ENCODE results near the gene CD160. TPM values are rescaled to one million over a fixed set of nuclear protein-coding genes. Genes with fewer than 3 reads are reported as not detected.

The CD160 gene
- total and polyA plus RNA-seq, 3 experiments from 2014 or later = 22.3 to 31.6 (median 24.6) TPM

DNA sequence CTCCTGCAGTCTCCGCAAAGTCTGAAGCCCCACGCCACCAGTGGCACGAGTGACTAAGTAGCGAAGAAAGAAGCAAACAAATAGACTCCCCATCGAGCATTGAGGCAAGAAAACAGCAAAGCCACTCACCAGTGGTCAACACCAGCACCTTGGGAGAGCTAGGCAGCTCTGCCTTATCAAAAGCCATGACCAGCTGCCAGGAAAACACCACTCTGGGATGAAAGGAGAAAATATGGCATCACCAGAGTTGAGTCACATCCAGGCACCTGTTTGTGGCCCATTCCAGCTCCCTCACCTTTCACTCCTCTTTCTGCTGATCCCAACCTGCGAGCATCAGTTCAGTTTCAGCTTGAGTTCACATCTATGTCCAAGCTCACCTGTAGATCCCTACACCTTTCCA, 29.4 kb upstream of the CD160 start:
- H3K27me3 Mint-ChIP-seq = no peaks in the 10 kb centered on the region
- no peaks in the 10 kb centered on the region for H3K36me3 ChIP-seq (ENCODE audit: insufficient read depth, low read length)
- no peaks in the 10 kb centered on the region for H3K27me3 ChIP-seq (ENCODE audit: insufficient read depth, low read length, poor library complexity, severe bottlenecking)
- H3K36me3 Mint-ChIP-seq = peaks cover 0 to 2% (median 0%) of the 10 kb centered on the region in 3 donors
- H3K4me3 Mint-ChIP-seq = peak overlapping the region; percentile 35 to 78 (median 65)
- no peak for DNase-seq
- CTCF ChIA-PET = interaction anchor here (0.7 kb wide), 1 partner anchor 32 kb away, joined by 3 read pairs; no protein-coding TSS in a partner anchor
- H3K9me3 ChIP-seq (ENCODE audit: low read length) = no peaks in the 10 kb centered on the region
- peak overlapping the region; percentile 7 for H3K4me3 ChIP-seq (ENCODE audit: low read length)
- peaks cover 38 to 47% (median 39%) of the 10 kb centered on the region in 3 donors for H3K4me1 Mint-ChIP-seq
- POLR2A ChIA-PET = no interaction called here
- no peaks in the 10 kb centered on the region for H3K9me3 Mint-ChIP-seq
- no peak overlapping the region for H3K27ac ChIP-seq (ENCODE audit: low read depth, low read length)
- peaks cover 35% of the 10 kb centered on the region for H3K4me1 ChIP-seq (ENCODE audit: insufficient read depth, low read length)
- peak overlapping the region; percentile 75 to 95 (median 88) for H3K27ac Mint-ChIP-seq

DNA sequence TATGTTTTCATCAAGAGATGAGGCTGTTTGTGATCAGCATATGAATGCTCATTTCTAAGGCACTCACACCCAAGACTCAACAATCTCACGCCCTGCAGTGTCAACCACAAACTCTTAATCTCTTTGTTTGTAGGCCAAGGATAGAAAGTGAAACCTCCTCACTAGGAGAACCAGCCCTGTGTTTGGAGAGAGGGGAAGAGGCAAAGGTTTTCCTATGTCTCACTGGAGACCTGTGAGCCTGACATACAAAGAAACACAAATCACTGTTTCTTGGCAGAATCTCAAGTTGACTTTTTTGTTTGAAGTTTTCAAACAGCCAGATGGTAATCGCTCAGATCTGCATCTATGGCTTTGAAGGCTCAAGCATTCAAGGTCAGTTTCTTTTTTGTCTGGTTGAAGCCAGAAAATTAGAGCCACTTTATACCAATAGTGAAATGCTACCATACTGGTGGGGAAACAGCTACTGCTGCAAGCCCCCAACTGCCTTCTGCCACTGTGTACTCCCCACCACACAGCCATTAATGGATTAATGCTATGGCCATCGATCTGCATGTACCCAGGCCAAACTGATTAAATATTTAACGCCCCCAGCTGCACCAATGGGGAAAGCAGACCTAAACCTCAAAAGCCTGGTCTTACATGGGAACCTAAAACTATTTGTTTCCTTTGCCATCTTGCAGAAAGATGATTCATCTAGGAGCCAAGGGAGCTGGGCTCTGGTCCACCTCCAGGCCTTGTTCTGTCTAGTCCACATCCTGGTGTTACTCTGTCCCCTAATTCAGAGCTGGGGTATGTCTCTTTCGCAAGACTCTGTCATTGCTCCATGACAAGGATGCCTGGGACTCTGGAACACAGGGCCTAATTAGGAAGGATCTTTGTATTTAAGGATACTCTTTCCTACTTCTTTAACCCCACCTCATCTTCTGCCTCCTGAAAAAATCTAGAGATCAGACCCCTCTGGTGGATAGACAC, 28.4 kb upstream of the CD160 start:
- peaks cover 0 to 2% (median 0%) of the 10 kb centered on the region in 3 donors for H3K36me3 Mint-ChIP-seq
- Histone ChIP-seq H3K36me3 (ENCODE audit: insufficient read depth, low read length) (no peaks in the 10 kb centered on the region), H3K27ac (ENCODE audit: low read depth, low read length) (no peak overlapping the region), H3K4me3 (ENCODE audit: low read length) (no peak overlapping the region), H3K4me1 (ENCODE audit: insufficient read depth, low read length) (peaks cover 35% of the 10 kb centered on the region), H3K9me3 (ENCODE audit: low read length) (no peaks in the 10 kb centered on the region), H3K27me3 (ENCODE audit: insufficient read depth, low read length, poor library complexity, severe bottlenecking) (no peaks in the 10 kb centered on the region)
- ChIA-PET POLR2A (no interaction called here), CTCF (interaction anchor here (1.6 to 1.7 kb wide), 3 partner anchors 13 to 31 kb away, joined by 4 to 7 read pairs (median 5); no protein-coding TSS in a partner anchor)
- H3K27me3 Mint-ChIP-seq = no peaks in the 10 kb centered on the region
- peak; percentile 15 to 60 (median 18) for DNase-seq
- H3K4me1 Mint-ChIP-seq = peaks cover 39 to 50% (median 41%) of the 10 kb centered on the region in 3 donors
- H3K4me3 Mint-ChIP-seq = peak overlapping the region; percentile 2 to 78 (median 65)
- H3K9me3 Mint-ChIP-seq = no peaks in the 10 kb centered on the region
- peak overlapping the region; percentile 72 to 95 (median 87) for H3K27ac Mint-ChIP-seq

DNA sequence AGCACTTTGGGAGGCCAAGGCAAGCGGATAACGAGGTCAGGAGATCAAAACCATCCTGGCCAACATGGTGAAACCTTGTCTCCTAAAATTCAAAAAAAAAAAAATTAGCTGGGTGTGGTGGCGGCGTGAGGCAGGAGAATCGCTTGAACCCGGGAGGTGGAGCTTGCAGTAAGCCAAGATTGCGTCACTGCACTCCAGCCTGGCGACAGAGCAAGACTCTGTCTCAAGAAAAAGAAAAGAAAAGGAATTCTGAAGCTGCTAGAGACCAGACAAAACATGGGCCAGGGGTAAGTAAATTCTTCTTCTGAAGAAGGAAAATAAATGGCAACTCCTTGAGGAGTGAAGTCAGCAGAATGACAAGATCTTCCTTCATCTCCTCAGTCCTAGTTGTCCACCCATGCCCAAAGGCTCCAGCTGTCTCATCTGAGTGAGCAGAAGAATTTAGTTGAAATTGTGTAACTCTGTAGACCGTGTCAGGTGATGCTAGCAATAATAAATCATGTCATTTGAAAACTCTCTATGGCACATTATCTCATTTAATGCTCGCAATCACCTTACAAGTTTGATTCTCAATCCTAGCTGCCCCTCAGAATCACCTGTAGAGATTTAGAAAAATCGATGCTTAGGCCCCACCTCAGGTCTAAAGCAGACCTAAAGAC, 26.4 kb upstream of the CD160 start:
- Mint-ChIP-seq H3K27ac (no peak overlapping the region), H3K4me3 (no peak overlapping the region), H3K27me3 (no peaks in the 10 kb centered on the region), H3K9me3 (no peaks in the 10 kb centered on the region), H3K36me3 (peaks cover 0 to 2% (median 0%) of the 10 kb centered on the region in 3 donors), H3K4me1 (peaks cover 38 to 45% (median 41%) of the 10 kb centered on the region in 3 donors)
- Histone ChIP-seq H3K9me3 (ENCODE audit: low read length) (no peaks in the 10 kb centered on the region), H3K27me3 (ENCODE audit: insufficient read depth, low read length, poor library complexity, severe bottlenecking) (no peaks in the 10 kb centered on the region), H3K36me3 (ENCODE audit: insufficient read depth, low read length) (no peaks in the 10 kb centered on the region), H3K27ac (ENCODE audit: low read depth, low read length) (no peak overlapping the region), H3K4me3 (ENCODE audit: low read length) (no peak overlapping the region), H3K4me1 (ENCODE audit: insufficient read depth, low read length) (peaks cover 35% of the 10 kb centered on the region)
- no peak for DNase-seq
- ChIA-PET CTCF (interaction anchor here (1.6 to 1.7 kb wide), 2 partner anchors 11 to 28 kb away, joined by 4 to 7 read pairs; no protein-coding TSS in a partner anchor), POLR2A (no interaction called here)

DNA sequence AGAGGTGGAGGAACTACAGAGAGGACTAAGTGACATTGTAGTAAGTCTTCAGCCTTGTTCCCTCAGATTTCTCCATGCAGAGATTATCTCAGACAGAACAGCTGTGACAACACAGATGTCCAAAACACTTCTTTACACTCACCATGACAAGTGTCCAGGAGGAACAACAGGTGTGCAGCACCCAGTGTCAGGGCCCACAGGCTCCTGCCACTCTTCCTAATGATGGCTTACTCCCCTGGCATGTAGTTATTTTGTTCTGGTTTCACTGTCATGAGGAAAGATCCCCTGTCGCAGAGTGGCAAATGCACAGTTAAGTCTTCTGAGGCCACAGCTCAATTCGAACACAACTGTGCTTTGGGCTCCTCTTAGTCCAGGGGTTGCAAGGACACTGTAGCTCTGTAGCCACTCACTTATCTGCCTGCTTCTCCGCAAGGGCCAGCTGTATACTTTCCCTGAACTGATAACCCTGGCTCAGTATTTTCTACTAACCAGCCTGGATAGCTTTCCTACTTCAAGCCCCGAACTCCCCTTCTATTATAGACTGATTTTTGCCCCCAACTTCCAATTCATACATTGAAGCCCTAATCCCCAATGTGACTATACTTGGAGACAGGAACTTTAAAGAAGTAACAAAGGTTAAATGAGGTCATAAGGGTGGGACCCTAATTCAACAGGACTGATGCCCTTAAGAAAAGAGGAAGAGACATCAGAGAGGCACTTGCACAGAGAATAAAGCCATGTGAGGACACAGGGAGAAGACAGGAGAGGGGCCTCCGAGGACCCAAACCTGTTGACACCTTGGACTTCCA, 23.3 kb upstream of the CD160 start:
- Mint-ChIP-seq H3K27ac (peak overlapping the region in 1 of 8 donors; percentile 20), H3K36me3 (peaks cover 0 to 2% (median 0%) of the 10 kb centered on the region in 3 donors), H3K27me3 (no peaks in the 10 kb centered on the region), H3K9me3 (no peaks in the 10 kb centered on the region), H3K4me1 (peaks cover 11 to 15% (median 13%) of the 10 kb centered on the region in 3 donors), H3K4me3 (no peak overlapping the region)
- no peaks in the 10 kb centered on the region for H3K27me3 ChIP-seq (ENCODE audit: insufficient read depth, low read length, poor library complexity, severe bottlenecking)
- no peak for DNase-seq
- ChIA-PET CTCF (no interaction called here), POLR2A (no interaction called here)
- no peak overlapping the region for H3K4me3 ChIP-seq (ENCODE audit: low read length)
- peaks cover 4% of the 10 kb centered on the region for H3K4me1 ChIP-seq (ENCODE audit: insufficient read depth, low read length)
- no peak overlapping the region for H3K27ac ChIP-seq (ENCODE audit: low read depth, low read length)
- H3K9me3 ChIP-seq (ENCODE audit: low read length) = no peaks in the 10 kb centered on the region
- H3K36me3 ChIP-seq (ENCODE audit: insufficient read depth, low read length) = no peaks in the 10 kb centered on the region

DNA sequence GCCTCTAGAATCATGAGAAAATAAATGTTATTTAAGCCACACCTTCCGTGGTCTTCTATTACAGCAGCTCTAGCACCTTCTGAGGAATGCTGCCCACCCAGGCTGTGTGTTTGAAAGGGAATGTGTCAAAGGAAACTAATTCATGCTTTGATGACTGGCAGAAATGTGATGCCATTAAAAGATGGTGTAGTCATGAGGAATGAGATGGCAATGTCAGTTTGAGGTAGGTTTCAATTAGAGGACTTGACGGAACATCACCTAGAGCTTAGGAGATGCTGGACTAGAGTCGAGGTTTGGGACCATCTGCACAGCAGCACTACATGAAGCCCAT, 22.7 kb upstream of the CD160 start:
- ChIA-PET POLR2A (no interaction called here), CTCF (no interaction called here)

DNA sequence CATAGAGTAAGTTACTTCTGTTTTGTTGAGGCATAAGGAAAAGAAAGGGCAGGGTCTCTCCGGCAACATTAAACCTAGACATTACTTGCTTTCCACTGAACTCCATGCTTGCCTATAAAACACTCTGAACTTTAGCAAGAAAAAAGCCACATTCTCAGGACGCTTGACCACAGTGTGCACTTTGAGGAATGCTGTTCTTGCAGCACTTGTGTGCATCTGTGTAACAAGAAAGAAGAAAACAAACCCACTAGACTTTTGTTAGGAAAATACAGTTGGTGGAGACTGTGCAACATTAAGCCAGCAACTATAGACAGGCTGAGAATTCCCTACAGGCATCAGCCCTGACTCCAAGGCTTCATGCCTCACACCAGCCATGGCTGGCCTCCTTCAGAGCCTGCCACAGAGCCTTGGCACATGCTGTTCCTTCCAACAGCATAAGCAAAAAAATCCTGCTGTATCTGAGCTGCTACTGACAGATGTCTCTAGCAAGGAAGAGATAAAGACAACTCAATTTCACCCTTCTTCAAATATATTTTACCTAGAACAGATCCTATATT, 17.9 kb upstream of the CD160 start:
- no peak overlapping the region for H3K4me3 ChIP-seq (ENCODE audit: low read length)
- H3K36me3 Mint-ChIP-seq = no peaks in the 10 kb centered on the region
- ChIA-PET POLR2A (no interaction called here), CTCF (no interaction called here)
- DNase-seq = no peak
- no peaks in the 10 kb centered on the region for H3K27me3 ChIP-seq (ENCODE audit: insufficient read depth, low read length, poor library complexity, severe bottlenecking)
- H3K27me3 Mint-ChIP-seq = no peaks in the 10 kb centered on the region
- no peaks in the 10 kb centered on the region for H3K36me3 ChIP-seq (ENCODE audit: insufficient read depth, low read length)
- H3K27ac ChIP-seq (ENCODE audit: low read depth, low read length) = no peak overlapping the region
- no peaks in the 10 kb centered on the region for H3K4me1 Mint-ChIP-seq
- H3K9me3 ChIP-seq (ENCODE audit: low read length) = no peaks in the 10 kb centered on the region
- no peaks in the 10 kb centered on the region for H3K4me1 ChIP-seq (ENCODE audit: insufficient read depth, low read length)
- no peak overlapping the region for H3K27ac Mint-ChIP-seq
- no peaks in the 10 kb centered on the region for H3K9me3 Mint-ChIP-seq
- H3K4me3 Mint-ChIP-seq = no peak overlapping the region

More for the DNA sequence above, 22.7 kb upstream of the CD160 start:
- Histone ChIP-seq H3K27ac (ENCODE audit: low read depth, low read length) (no peak overlapping the region), H3K9me3 (ENCODE audit: low read length) (no peaks in the 10 kb centered on the region), H3K4me3 (ENCODE audit: low read length) (no peak overlapping the region), H3K4me1 (ENCODE audit: insufficient read depth, low read length) (no peaks in the 10 kb centered on the region), H3K36me3 (ENCODE audit: insufficient read depth, low read length) (no peaks in the 10 kb centered on the region), H3K27me3 (ENCODE audit: insufficient read depth, low read length, poor library complexity, severe bottlenecking) (no peaks in the 10 kb centered on the region)
- peaks cover 0 to 2% (median 0%) of the 10 kb centered on the region in 3 donors for H3K36me3 Mint-ChIP-seq
- peaks cover 5 to 10% (median 8%) of the 10 kb centered on the region in 3 donors for H3K4me1 Mint-ChIP-seq
- no peaks in the 10 kb centered on the region for H3K9me3 Mint-ChIP-seq
- H3K27me3 Mint-ChIP-seq = no peaks in the 10 kb centered on the region
- H3K4me3 Mint-ChIP-seq = no peak overlapping the region
- H3K27ac Mint-ChIP-seq = no peak overlapping the region
- no peak for DNase-seq

DNA sequence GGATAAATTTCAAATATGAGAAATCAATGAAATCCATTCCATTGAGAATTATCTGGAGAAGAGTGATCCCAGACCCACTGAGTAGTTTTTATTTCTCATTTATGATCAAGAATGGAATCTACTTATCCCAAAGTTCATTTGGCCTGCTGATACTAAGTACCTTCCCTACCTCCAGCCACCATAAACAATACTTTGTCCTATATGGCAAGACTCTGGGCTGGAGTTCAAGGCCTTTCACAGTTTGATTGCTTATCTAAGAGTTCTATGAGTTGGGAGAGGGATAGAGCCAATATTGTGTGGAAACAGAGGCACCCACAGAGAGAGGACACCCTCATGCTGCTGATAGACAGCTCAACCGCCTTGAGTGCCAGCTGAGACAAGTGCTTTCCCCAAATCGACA, 17.2 kb upstream of the CD160 start:
- Mint-ChIP-seq H3K27me3 (no peaks in the 10 kb centered on the region), H3K27ac (peak overlapping the region in 1 of 8 donors; percentile 41), H3K36me3 (no peaks in the 10 kb centered on the region), H3K9me3 (no peaks in the 10 kb centered on the region), H3K4me1 (no peaks in the 10 kb centered on the region), H3K4me3 (no peak overlapping the region)
- POLR2A ChIA-PET = no interaction called here
- no peak overlapping the region for H3K27ac ChIP-seq (ENCODE audit: low read depth, low read length)
- DNase-seq = no peak
- CTCF ChIA-PET = interaction anchor here (0.7 kb wide), 1 partner anchor 18 kb away, joined by 3 read pairs; no protein-coding TSS in a partner anchor
- no peaks in the 10 kb centered on the region for H3K27me3 ChIP-seq (ENCODE audit: insufficient read depth, low read length, poor library complexity, severe bottlenecking)
- no peaks in the 10 kb centered on the region for H3K4me1 ChIP-seq (ENCODE audit: insufficient read depth, low read length)
- no peaks in the 10 kb centered on the region for H3K36me3 ChIP-seq (ENCODE audit: insufficient read depth, low read length)
- H3K9me3 ChIP-seq (ENCODE audit: low read length) = no peaks in the 10 kb centered on the region
- H3K4me3 ChIP-seq (ENCODE audit: low read length) = no peak overlapping the region

Data from CD8-positive, alpha-beta memory T cell (primary cell).